ENCODE measurements around the gene FAM219B. TPM values are rescaled to one million over a fixed set of nuclear protein-coding genes. Genes with fewer than 3 reads are reported as not detected.

The FAM219B gene
- total RNA-seq, 1 experiment from 2014 or later, result 41.8 TPM

DNA sequence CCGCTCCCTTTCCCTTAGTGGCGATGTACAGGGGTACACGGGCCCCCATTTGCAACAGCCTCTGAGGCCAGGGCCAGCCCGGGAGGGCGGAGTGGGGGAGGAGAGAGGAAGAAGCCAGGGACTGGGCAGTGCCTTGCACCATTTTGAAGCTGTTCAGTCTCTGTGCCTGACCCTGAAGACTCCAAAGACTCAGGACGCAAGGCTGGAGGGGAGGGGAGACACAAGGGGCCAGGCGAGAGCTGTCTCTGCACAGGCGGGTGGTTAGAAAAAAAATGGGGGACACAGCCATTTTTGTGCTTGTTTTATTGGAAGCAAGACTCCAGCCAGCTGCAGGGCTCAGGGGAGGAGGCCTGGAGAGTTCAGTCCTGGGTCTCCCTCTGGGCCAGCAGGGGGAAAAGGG, 48.4 kb upstream of the FAM219B start:
- CTCF ChIA-PET, result interaction anchor here (0.7 kb wide), 1 partner anchor 171 kb away, joined by 3 read pairs; no protein-coding TSS in a partner anchor
- no peaks in the 10 kb centered on the region for H3K9me3 ChIP-seq (ENCODE audit: insufficient read depth, low read depth)
- no peaks in the 10 kb centered on the region for H3K36me3 ChIP-seq (ENCODE audit: low read depth)
- no peaks in the 10 kb centered on the region for H3K27me3 ChIP-seq (ENCODE audit: insufficient read depth, low read depth)
- peaks cover 30% of the 10 kb centered on the region for H3K4me1 ChIP-seq (replicated peaks; ENCODE audit: insufficient read depth)
- POLR2A ChIA-PET (ENCODE audit: unreplicated experiment), result no interaction called here
- peaks cover 28% of the 10 kb centered on the region for H3K79me2 ChIP-seq (ENCODE audit: low read depth)
- H4K20me1 ChIP-seq (ENCODE audit: insufficient read depth), result peaks cover 20% of the 10 kb centered on the region
- H3K27ac ChIP-seq, result no peak overlapping the region
- intact Hi-C loops (cut with micrococcal nuclease; ENCODE audit: unreplicated experiment), result loop anchor here (5.0 to 10.0 kb wide), 2 partner anchors 67 to 580 kb away; partner anchors contain the start of gene PPCDC
- H2AFZ ChIP-seq, result no peak overlapping the region
- H3K9me2 ChIP-seq (ENCODE audit: insufficient read depth), result no peaks in the 10 kb centered on the region
- peak overlapping the region; percentile 96 for H3K4me2 ChIP-seq
- BruUV-seq (replicated peaks), result no TSS peak
- no peak for DNase-seq
- H3K4me3 ChIP-seq, result peak overlapping the region; percentile 92
- peaks cover 42% of the 10 kb centered on the region for H3F3A ChIP-seq (ENCODE audit: insufficient read depth, low read depth)
- TF ChIP-seq, protein P1, sequence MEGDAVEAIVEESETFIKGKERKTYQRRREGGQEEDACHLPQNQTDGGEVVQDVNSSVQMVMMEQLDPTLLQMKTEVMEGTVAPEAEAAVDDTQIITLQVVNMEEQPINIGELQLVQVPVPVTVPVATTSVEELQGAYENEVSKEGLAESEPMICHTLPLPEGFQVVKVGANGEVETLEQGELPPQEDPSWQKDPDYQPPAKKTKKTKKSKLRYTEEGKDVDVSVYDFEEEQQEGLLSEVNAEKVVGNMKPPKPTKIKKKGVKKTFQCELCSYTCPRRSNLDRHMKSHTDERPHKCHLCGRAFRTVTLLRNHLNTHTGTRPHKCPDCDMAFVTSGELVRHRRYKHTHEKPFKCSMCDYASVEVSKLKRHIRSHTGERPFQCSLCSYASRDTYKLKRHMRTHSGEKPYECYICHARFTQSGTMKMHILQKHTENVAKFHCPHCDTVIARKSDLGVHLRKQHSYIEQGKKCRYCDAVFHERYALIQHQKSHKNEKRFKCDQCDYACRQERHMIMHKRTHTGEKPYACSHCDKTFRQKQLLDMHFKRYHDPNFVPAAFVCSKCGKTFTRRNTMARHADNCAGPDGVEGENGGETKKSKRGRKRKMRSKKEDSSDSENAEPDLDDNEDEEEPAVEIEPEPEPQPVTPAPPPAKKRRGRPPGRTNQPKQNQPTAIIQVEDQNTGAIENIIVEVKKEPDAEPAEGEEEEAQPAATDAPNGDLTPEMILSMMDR (conservative IDR thresholded peaks at IDR 0.05), result no peak
- TF ChIP-seq EZH2 (IDR thresholded peaks at IDR 0.05; ENCODE audit: low read depth), result no peak

DNA sequence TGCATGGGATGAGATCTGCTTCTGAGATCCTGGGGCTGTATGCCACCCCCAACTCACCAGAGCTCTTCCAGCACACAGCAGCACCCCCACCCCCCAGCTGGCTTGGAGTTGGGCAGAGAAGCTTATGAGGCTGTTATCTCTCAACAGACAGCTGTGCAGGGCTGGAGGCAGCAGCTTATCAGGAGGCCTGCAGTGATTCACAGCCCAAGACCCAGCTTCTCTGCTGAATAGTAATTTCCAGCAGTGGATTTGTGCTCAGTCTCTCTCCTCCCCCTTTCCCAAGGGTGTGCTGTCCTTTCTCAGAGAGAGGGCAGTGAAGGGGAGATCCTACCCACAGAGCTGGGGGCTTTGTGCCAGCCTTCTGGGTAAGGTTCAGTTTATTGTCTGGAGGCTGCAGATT, 47.9 kb upstream of the FAM219B start:
- Histone ChIP-seq H3K79me2 (ENCODE audit: low read depth) (peaks cover 28% of the 10 kb centered on the region), H3F3A (ENCODE audit: insufficient read depth, low read depth) (peaks cover 42% of the 10 kb centered on the region), H2AFZ (no peak overlapping the region), H3K9me3 (ENCODE audit: insufficient read depth, low read depth) (no peaks in the 10 kb centered on the region), H3K36me3 (ENCODE audit: low read depth) (no peaks in the 10 kb centered on the region), H3K4me3 (peak overlapping the region; percentile 92), H3K4me1 (replicated peaks; ENCODE audit: insufficient read depth) (peaks cover 30% of the 10 kb centered on the region), H3K9me2 (ENCODE audit: insufficient read depth) (no peaks in the 10 kb centered on the region), H3K27me3 (ENCODE audit: insufficient read depth, low read depth) (no peaks in the 10 kb centered on the region), H4K20me1 (ENCODE audit: insufficient read depth) (peaks cover 20% of the 10 kb centered on the region), H3K27ac (no peak overlapping the region), H3K4me2 (peak overlapping the region; percentile 96)
- BruUV-seq (replicated peaks), result no TSS peak
- TF ChIP-seq EZH2 (IDR thresholded peaks at IDR 0.05; ENCODE audit: low read depth), result no peak
- TF ChIP-seq, protein P1 (conservative IDR thresholded peaks at IDR 0.05), result no peak
- POLR2A ChIA-PET (ENCODE audit: unreplicated experiment), result interaction anchor here (0.6 kb wide), 1 partner anchor 707 kb away, joined by 8 read pairs; no protein-coding TSS in a partner anchor
- CTCF ChIA-PET, result interaction anchor here (0.7 kb wide), 1 partner anchor 171 kb away, joined by 3 read pairs; no protein-coding TSS in a partner anchor
- intact Hi-C loops (cut with micrococcal nuclease; ENCODE audit: unreplicated experiment), result loop anchor here (10.0 kb wide), 1 partner anchor 580 kb away; no protein-coding TSS in a partner anchor
- no peak for DNase-seq

DNA sequence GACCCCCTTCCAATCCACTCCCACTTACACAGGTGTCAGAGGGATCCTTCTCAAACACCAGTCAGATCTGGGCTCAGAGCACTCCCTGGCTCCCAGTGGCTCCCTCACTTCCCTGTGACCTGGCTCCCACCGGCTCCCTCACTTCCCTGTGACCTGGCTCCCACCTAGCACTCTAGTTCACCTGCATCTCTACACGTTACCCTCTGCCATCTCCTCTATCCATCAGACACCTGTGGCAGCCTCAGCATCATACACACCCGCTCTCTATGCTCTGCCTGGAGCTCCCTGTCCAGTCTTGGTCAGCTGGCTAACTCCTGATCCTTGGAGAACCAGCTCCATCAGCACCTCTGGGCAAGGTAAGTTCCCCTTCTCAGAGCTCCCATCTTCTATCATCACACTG, 44.4 kb upstream of the FAM219B start:
- BruUV-seq (replicated peaks), result no TSS peak
- CTCF ChIA-PET, result interaction anchor here (0.6 to 1.9 kb wide), 8 partner anchors 37 to 330 kb away, joined by 3 to 11 read pairs (median 4); no protein-coding TSS in a partner anchor
- H3F3A ChIP-seq (ENCODE audit: insufficient read depth, low read depth), result peaks cover 32% of the 10 kb centered on the region

More for the DNA sequence above, 44.4 kb upstream of the FAM219B start:
- TF ChIP-seq, protein P1 (conservative IDR thresholded peaks at IDR 0.05), result no peak
- TF ChIP-seq EZH2 (IDR thresholded peaks at IDR 0.05; ENCODE audit: low read depth), result no peak
- Histone ChIP-seq H3K9me2 (ENCODE audit: insufficient read depth) (no peaks in the 10 kb centered on the region), H3K79me2 (ENCODE audit: low read depth) (peaks cover 25% of the 10 kb centered on the region), H3K4me3 (no peak overlapping the region), H4K20me1 (ENCODE audit: insufficient read depth) (peaks cover 20% of the 10 kb centered on the region), H3K27ac (peak overlapping the region; percentile 43; the same call in 1 of the 2 replicates), H3K4me1 (replicated peaks; ENCODE audit: insufficient read depth) (peaks cover 23% of the 10 kb centered on the region), H3K27me3 (ENCODE audit: insufficient read depth, low read depth) (no peaks in the 10 kb centered on the region), H3K36me3 (ENCODE audit: low read depth) (no peaks in the 10 kb centered on the region), H3K9me3 (ENCODE audit: insufficient read depth, low read depth) (no peaks in the 10 kb centered on the region), H2AFZ (no peak overlapping the region), H3K4me2 (no peak overlapping the region)
- DNase-seq, result no peak
- POLR2A ChIA-PET (ENCODE audit: unreplicated experiment), result interaction anchor here (0.5 kb wide), 2 partner anchors 44 to 357 kb away, joined by 4 to 5 read pairs; no protein-coding TSS in a partner anchor
- intact Hi-C loops (cut with micrococcal nuclease; ENCODE audit: unreplicated experiment), result loop anchor here (2.0 to 10.0 kb wide), 2 partner anchors 316 to 576 kb away; no protein-coding TSS in a partner anchor
